GM12872 (cell line): ENCODE results near the gene BNIP3.

Source experiments
- CTCF ChIP-seq: IDR thresholded peaks from 3 replicates; pipeline ENCODE4 v1.5.1; 2011; ENCODE audit warnings: low read depth, mild to moderate bottlenecking, low read length, moderate library complexity; ENCODE audit not compliant: insufficient read depth

The BNIP3 gene

GRCh38 chr10:131944412-131944811 lies 37.3 kb downstream of the BNIP3 start:
- TF ChIP-seq CTCF: no peak

GRCh38 chr10:131943021-131943814 lies 38.5 kb downstream of the BNIP3 start:
- peak; percentile 45; the same call in 2 of the 3 replicates for TF ChIP-seq CTCF

- TF ChIP-seq CTCF: no peak
Measured at GRCh38 chr10:131942455-131942854, 39.3 kb downstream of the BNIP3 start.

- TF ChIP-seq CTCF: no peak
Measured at GRCh38 chr10:131938681-131939080, 43.0 kb downstream of the BNIP3 start.

GRCh38 chr10:131937836-131938235 lies 43.9 kb downstream of the BNIP3 start:
- TF ChIP-seq CTCF: no peak

DNA sequence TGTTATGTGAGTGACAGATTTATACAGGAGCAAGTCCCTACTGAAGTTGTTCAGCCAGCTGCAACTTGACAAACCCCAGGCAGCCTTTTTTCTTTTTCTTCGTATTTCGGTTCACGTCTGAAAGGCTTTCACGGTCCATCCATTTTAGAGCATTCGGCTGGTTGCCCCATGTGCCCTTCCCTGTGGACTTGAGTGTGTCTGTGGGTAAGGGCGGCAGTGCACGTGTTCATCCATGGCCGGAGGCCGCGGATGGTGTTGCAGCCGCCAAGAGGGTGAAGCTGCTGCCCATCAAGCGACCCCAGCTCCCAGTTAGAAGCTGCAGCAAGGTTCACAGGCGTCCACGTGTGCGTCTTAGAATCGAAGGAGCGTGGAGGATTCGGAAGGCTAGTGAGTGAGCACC lies 45.0 kb downstream of the BNIP3 start:
- TF ChIP-seq CTCF: no peak

DNA sequence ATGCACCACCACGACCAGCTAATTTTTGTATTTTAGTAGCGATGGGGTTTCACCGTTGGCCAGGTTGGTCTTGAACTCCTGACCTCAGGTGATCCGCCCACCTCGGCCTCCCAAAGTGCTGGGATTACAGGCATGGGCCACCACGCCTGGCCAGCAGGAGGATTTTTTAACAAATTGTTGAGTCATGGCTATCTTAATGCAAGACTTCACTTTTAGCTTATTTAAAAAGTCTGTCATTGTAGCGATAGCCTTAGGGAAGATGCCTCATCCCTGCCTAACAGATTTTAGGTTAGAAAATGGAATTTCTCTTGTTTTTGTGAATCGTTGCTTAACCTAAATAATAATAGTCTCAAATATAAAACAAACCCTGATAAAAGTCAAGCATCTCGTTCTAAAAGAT lies 45.4 kb downstream of the BNIP3 start:
- TF ChIP-seq CTCF: no peak
